Measurements from ENCODE around the gene TRIM16.

Gene TRIM16

GRCh38 chr17:15662681-15663080, 21.4 kb downstream of the TRIM16 start:
- no peak overlapping the region for H3K4me2 ChIP-seq (ENCODE audit: low read length)
- H3K36me3 ChIP-seq (ENCODE audit: control insufficient read depth, insufficient read depth, low read length): no peaks in the 10 kb centered on the region
- no peak for TF ChIP-seq CTCF (IDR thresholded peaks at IDR 0.05)
- H3K27me3 ChIP-seq (ENCODE audit: control insufficient read depth, insufficient read depth, low read length): no peaks in the 10 kb centered on the region
- no peak overlapping the region for H3K9ac ChIP-seq
- no peak overlapping the region for H3K27ac ChIP-seq
- H3K4me3 ChIP-seq (ENCODE audit: low read depth, low read length): no peak overlapping the region
- H3K79me2 ChIP-seq: no peaks in the 10 kb centered on the region
- H3K9me3 ChIP-seq (ENCODE audit: control insufficient read depth, low read length): no peaks in the 10 kb centered on the region
- no peak overlapping the region for H2AFZ ChIP-seq
- peaks cover 7% of the 10 kb centered on the region for H3K4me1 ChIP-seq

- H3K4me3 ChIP-seq (ENCODE audit: low read depth, low read length): no peak overlapping the region
- peak overlapping the region; percentile 1 for H3K27ac ChIP-seq
- H3K36me3 ChIP-seq (ENCODE audit: control insufficient read depth, insufficient read depth, low read length): no peaks in the 10 kb centered on the region
- no peak for TF ChIP-seq CTCF (IDR thresholded peaks at IDR 0.05)
- H2AFZ ChIP-seq: no peak overlapping the region
- H3K79me2 ChIP-seq: no peaks in the 10 kb centered on the region
- no peaks in the 10 kb centered on the region for H3K9me3 ChIP-seq (ENCODE audit: control insufficient read depth, low read length)
- H3K4me2 ChIP-seq (ENCODE audit: low read length): no peak overlapping the region
- no peak overlapping the region for H3K9ac ChIP-seq
- peaks cover 7% of the 10 kb centered on the region for H3K4me1 ChIP-seq
- no peaks in the 10 kb centered on the region for H3K27me3 ChIP-seq (ENCODE audit: control insufficient read depth, insufficient read depth, low read length)
Measured at GRCh38 chr17:15660077-15660476, 24.0 kb downstream of the TRIM16 start.

- Histone ChIP-seq H3K36me3 (ENCODE audit: control insufficient read depth, insufficient read depth, low read length) (no peaks in the 10 kb centered on the region), H3K79me2 (no peaks in the 10 kb centered on the region), H3K9me3 (ENCODE audit: control insufficient read depth, low read length) (no peaks in the 10 kb centered on the region), H3K27ac (peak overlapping the region; percentile 1), H3K9ac (no peak overlapping the region), H3K4me2 (ENCODE audit: low read length) (no peak overlapping the region), H3K27me3 (ENCODE audit: control insufficient read depth, insufficient read depth, low read length) (no peaks in the 10 kb centered on the region), H3K4me3 (ENCODE audit: low read depth, low read length) (no peak overlapping the region), H2AFZ (peak overlapping the region; percentile 12), H3K4me1 (peaks cover 7% of the 10 kb centered on the region)
- TF ChIP-seq CTCF (IDR thresholded peaks at IDR 0.05): no peak
Measured at GRCh38 chr17:15659663-15660062, 24.4 kb downstream of the TRIM16 start.

- H3K4me3 ChIP-seq (ENCODE audit: low read depth, low read length): no peak overlapping the region
- no peaks in the 10 kb centered on the region for H3K27me3 ChIP-seq (ENCODE audit: control insufficient read depth, insufficient read depth, low read length)
- peaks cover 7% of the 10 kb centered on the region for H3K4me1 ChIP-seq
- peak overlapping the region; percentile 12 for H2AFZ ChIP-seq
- no peak for TF ChIP-seq CTCF (IDR thresholded peaks at IDR 0.05)
- H3K27ac ChIP-seq: peak overlapping the region; percentile 1
- H3K9ac ChIP-seq: no peak overlapping the region
- H3K4me2 ChIP-seq (ENCODE audit: low read length): no peak overlapping the region
- no peaks in the 10 kb centered on the region for H3K36me3 ChIP-seq (ENCODE audit: control insufficient read depth, insufficient read depth, low read length)
- no peaks in the 10 kb centered on the region for H3K79me2 ChIP-seq
- H3K9me3 ChIP-seq (ENCODE audit: control insufficient read depth, low read length): no peaks in the 10 kb centered on the region
Measured at GRCh38 chr17:15659236-15659635, 24.9 kb downstream of the TRIM16 start.

- H3K4me3 ChIP-seq (ENCODE audit: low read depth, low read length): no peak overlapping the region
Measured at GRCh38 chr17:15658296-15658695, 25.8 kb downstream of the TRIM16 start.

More at GRCh38 chr17:15658296-15658695, 25.8 kb downstream of the TRIM16 start:
- TF ChIP-seq CTCF (IDR thresholded peaks at IDR 0.05): no peak
- Histone ChIP-seq H3K27ac (no peak overlapping the region), H3K4me2 (ENCODE audit: low read length) (no peak overlapping the region), H3K9me3 (ENCODE audit: control insufficient read depth, low read length) (no peaks in the 10 kb centered on the region), H2AFZ (no peak overlapping the region), H3K4me1 (peaks cover 7% of the 10 kb centered on the region), H3K9ac (no peak overlapping the region), H3K27me3 (ENCODE audit: control insufficient read depth, insufficient read depth, low read length) (no peaks in the 10 kb centered on the region), H3K79me2 (no peaks in the 10 kb centered on the region), H3K36me3 (ENCODE audit: control insufficient read depth, insufficient read depth, low read length) (no peaks in the 10 kb centered on the region)

All from parathyroid adenoma (tissue), 2 donors.